ENCODE measurements around the gene GALE.
"Not testable (repeated sequence)": the region's sequence is repeated elsewhere in the genome, so short reads cannot be mapped to it uniquely, and the experiment has no call there.

The GALE gene

DNA sequence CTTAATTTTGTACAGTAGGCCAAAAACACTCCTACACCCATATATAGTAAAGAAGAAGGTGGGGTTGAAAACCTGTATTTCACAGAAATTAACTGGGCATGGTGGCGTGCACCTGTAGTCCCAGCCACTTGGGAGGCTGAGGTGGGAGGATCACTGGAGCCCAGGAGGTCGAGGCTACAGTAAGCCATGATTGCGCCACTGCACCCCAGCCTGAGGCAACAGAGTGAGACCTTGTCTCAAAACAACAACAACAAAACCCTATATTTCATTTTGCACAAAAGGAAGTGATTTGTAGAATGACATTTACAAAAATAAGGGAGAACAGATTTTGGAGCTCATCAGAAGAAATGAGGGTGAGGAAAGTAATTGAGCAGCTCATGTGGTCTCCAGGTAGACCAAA lies 11.9 kb downstream of the GALE start:
- peaks cover 4% of the 10 kb centered on the region for H3K27me3 ChIP-seq (ENCODE audit: insufficient read depth, low read length, poor library complexity, severe bottlenecking)
- H3K4me2 ChIP-seq (ENCODE audit: low read depth, low read length, poor library complexity, severe bottlenecking), result no peak overlapping the region
- H3K4me3 ChIP-seq (ENCODE audit: low read length, poor library complexity, severe bottlenecking), result no peak overlapping the region
- H3F3A ChIP-seq (ENCODE audit: low read depth), result peaks cover 8% of the 10 kb centered on the region; the same call in 1 of the 2 replicates
- TF ChIP-seq EZH2phosphoT487 (IDR thresholded peaks at IDR 0.05; ENCODE audit: borderline replicate concordance), result no peak
- TF ChIP-seq, protein P1, sequence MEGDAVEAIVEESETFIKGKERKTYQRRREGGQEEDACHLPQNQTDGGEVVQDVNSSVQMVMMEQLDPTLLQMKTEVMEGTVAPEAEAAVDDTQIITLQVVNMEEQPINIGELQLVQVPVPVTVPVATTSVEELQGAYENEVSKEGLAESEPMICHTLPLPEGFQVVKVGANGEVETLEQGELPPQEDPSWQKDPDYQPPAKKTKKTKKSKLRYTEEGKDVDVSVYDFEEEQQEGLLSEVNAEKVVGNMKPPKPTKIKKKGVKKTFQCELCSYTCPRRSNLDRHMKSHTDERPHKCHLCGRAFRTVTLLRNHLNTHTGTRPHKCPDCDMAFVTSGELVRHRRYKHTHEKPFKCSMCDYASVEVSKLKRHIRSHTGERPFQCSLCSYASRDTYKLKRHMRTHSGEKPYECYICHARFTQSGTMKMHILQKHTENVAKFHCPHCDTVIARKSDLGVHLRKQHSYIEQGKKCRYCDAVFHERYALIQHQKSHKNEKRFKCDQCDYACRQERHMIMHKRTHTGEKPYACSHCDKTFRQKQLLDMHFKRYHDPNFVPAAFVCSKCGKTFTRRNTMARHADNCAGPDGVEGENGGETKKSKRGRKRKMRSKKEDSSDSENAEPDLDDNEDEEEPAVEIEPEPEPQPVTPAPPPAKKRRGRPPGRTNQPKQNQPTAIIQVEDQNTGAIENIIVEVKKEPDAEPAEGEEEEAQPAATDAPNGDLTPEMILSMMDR (conservative IDR thresholded peaks at IDR 0.05; ENCODE audit: low read length), result no peak
- H3K36me3 ChIP-seq (ENCODE audit: insufficient read depth, low read length), result peaks cover 30% of the 10 kb centered on the region; the same call in 1 of the 2 replicates
- peaks cover 18% of the 10 kb centered on the region for H4K20me1 ChIP-seq (ENCODE audit: insufficient read depth, low read length, poor library complexity, severe bottlenecking)
- H3K9me3 ChIP-seq (ENCODE audit: insufficient read depth, low read depth, low read length), result no peaks in the 10 kb centered on the region
- H3K4me1 ChIP-seq (ENCODE audit: insufficient read depth, low read length, poor library complexity, severe bottlenecking), result peaks cover 12% of the 10 kb centered on the region
- H3K9me2 ChIP-seq (replicated peaks; ENCODE audit: low read depth, low read length), result no peaks in the 10 kb centered on the region
- no peak overlapping the region for H3K9ac ChIP-seq (ENCODE audit: low read depth, low read length, poor library complexity, severe bottlenecking)
- no peak overlapping the region for H2AFZ ChIP-seq (ENCODE audit: low read length)
- peaks cover 40% of the 10 kb centered on the region for H3K79me2 ChIP-seq (ENCODE audit: insufficient read depth, low read length)

DNA sequence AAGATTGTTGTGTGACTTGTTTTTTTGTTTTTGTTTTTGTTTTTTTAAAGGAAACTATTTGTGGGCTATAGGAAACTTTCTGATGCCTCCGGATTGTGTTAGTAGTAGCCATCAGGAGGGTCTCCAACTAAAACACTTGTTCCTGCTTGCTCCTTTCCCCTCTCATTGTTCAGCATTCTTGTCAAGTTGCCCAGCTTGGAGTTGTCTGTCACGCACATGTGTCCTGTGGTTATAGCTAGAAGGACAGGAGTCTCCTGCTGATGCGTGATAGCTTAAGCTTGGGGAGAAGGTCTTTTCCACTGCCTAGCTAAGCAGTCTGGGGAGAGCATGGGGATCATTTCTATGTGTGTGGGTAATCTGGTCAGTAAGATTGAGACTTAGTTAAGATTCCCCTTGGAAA lies 12.9 kb downstream of the GALE start:
- peaks cover 14% of the 10 kb centered on the region for H4K20me1 ChIP-seq (ENCODE audit: insufficient read depth, low read length, poor library complexity, severe bottlenecking)
- no peak overlapping the region for H3K4me2 ChIP-seq (ENCODE audit: low read depth, low read length, poor library complexity, severe bottlenecking)
- no peak overlapping the region for H3K4me3 ChIP-seq (ENCODE audit: low read length, poor library complexity, severe bottlenecking)
- H3K27me3 ChIP-seq (ENCODE audit: insufficient read depth, low read length, poor library complexity, severe bottlenecking), result peaks cover 4% of the 10 kb centered on the region
- H3K9me3 ChIP-seq (ENCODE audit: insufficient read depth, low read depth, low read length), result no peaks in the 10 kb centered on the region
- no peak overlapping the region for H2AFZ ChIP-seq (ENCODE audit: low read length)
- H3F3A ChIP-seq (ENCODE audit: low read depth), result peaks cover 8% of the 10 kb centered on the region; the same call in 1 of the 2 replicates
- peaks cover 33% of the 10 kb centered on the region for H3K79me2 ChIP-seq (ENCODE audit: insufficient read depth, low read length)
- H3K9ac ChIP-seq (ENCODE audit: low read depth, low read length, poor library complexity, severe bottlenecking), result no peak overlapping the region
- peaks cover 8% of the 10 kb centered on the region for H3K4me1 ChIP-seq (ENCODE audit: insufficient read depth, low read length, poor library complexity, severe bottlenecking)
- H3K9me2 ChIP-seq (replicated peaks; ENCODE audit: low read depth, low read length), result no peaks in the 10 kb centered on the region
- peaks cover 30% of the 10 kb centered on the region; the same call in 1 of the 2 replicates for H3K36me3 ChIP-seq (ENCODE audit: insufficient read depth, low read length)
- TF ChIP-seq, protein P1 (conservative IDR thresholded peaks at IDR 0.05; ENCODE audit: low read length), result no peak
- TF ChIP-seq EZH2phosphoT487 (IDR thresholded peaks at IDR 0.05; ENCODE audit: borderline replicate concordance), result no peak

DNA sequence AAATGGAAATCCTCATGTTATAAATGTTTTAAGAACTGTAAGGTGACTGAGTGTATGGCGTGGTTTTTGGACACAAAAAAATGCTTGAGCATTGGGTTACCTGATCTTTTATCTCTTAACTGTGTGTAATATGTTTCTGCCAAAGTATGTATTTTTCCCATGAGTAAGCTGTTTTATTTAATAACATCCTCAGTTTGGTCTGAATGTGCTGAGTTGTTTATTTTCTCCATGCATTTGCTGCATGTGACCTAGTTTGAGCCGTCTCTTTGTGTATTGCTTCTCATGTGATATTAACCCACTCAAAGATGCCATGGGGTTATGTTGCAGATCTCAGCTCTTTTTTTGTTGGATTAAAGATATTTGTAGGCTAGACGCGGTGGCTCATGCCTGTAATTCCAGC lies 15.7 kb downstream of the GALE start:
- Histone ChIP-seq H3K9me3 (ENCODE audit: insufficient read depth, low read depth, low read length) (no peaks in the 10 kb centered on the region), H2AFZ (ENCODE audit: low read length) (no peak overlapping the region), H3K9ac (ENCODE audit: low read depth, low read length, poor library complexity, severe bottlenecking) (no peak overlapping the region), H4K20me1 (ENCODE audit: insufficient read depth, low read length, poor library complexity, severe bottlenecking) (peaks cover 8% of the 10 kb centered on the region), H3K4me2 (ENCODE audit: low read depth, low read length, poor library complexity, severe bottlenecking) (no peak overlapping the region), H3K79me2 (ENCODE audit: insufficient read depth, low read length) (peaks cover 31% of the 10 kb centered on the region), H3K36me3 (ENCODE audit: insufficient read depth, low read length) (peaks cover 30% of the 10 kb centered on the region; the same call in 1 of the 2 replicates), H3K9me2 (replicated peaks; ENCODE audit: low read depth, low read length) (no peaks in the 10 kb centered on the region), H3K4me1 (ENCODE audit: insufficient read depth, low read length, poor library complexity, severe bottlenecking) (peaks cover 2% of the 10 kb centered on the region), H3F3A (ENCODE audit: low read depth) (peaks cover 8% of the 10 kb centered on the region; the same call in 1 of the 2 replicates), H3K4me3 (ENCODE audit: low read length, poor library complexity, severe bottlenecking) (no peak overlapping the region), H3K27me3 (ENCODE audit: insufficient read depth, low read length, poor library complexity, severe bottlenecking) (no peaks in the 10 kb centered on the region)
- TF ChIP-seq, protein P1 (conservative IDR thresholded peaks at IDR 0.05; ENCODE audit: low read length), result no peak
- no peak for TF ChIP-seq EZH2phosphoT487 (IDR thresholded peaks at IDR 0.05; ENCODE audit: borderline replicate concordance)

DNA sequence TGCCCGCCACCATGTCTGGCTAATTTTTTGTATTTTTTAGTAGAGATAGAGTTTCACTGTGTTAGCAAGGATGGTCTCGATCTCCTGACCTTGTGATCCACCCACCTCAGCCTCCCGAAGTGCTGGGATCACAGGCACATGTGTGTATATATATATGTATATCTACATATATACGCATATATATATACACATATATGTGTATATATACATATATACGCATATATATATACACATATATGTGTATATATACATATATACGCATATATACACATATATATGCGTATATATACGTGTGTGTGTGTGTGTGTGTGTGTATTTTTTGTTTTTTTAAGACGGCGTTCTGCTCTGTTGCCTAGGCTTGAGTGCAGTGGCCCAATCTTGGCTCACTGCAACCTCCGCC lies 17.4 kb downstream of the GALE start:
- Histone ChIP-seq H3K36me3 (ENCODE audit: insufficient read depth, low read length) (peaks cover 30% of the 10 kb centered on the region; the same call in 1 of the 2 replicates), H4K20me1 (ENCODE audit: insufficient read depth, low read length, poor library complexity, severe bottlenecking) (peaks cover 24% of the 10 kb centered on the region), H3K79me2 (ENCODE audit: insufficient read depth, low read length) (peaks cover 46% of the 10 kb centered on the region), H3K4me1 (ENCODE audit: insufficient read depth, low read length, poor library complexity, severe bottlenecking) (peaks cover 11% of the 10 kb centered on the region)
- not testable (repeated sequence) for H3K4me3 ChIP-seq (ENCODE audit: low read length, poor library complexity, severe bottlenecking); H3K27me3 ChIP-seq (ENCODE audit: insufficient read depth, low read length, poor library complexity, severe bottlenecking); H2AFZ ChIP-seq (ENCODE audit: low read length); H3K4me2 ChIP-seq (ENCODE audit: low read depth, low read length, poor library complexity, severe bottlenecking); H3K9me2 ChIP-seq (replicated peaks; ENCODE audit: low read depth, low read length); H3K9me3 ChIP-seq (ENCODE audit: insufficient read depth, low read depth, low read length); H3K9ac ChIP-seq (ENCODE audit: low read depth, low read length, poor library complexity, severe bottlenecking); H3F3A ChIP-seq (ENCODE audit: low read depth)

Data from Loucy (cell line).